ENCODE measurements around the gene CRYL1. TPM values are rescaled to one million over a fixed set of nuclear protein-coding genes. Genes with fewer than 3 reads are reported as not detected.

CRYL1 gene
- total RNA-seq, 1 experiment from 2014 or later: 0.20 TPM

DNA sequence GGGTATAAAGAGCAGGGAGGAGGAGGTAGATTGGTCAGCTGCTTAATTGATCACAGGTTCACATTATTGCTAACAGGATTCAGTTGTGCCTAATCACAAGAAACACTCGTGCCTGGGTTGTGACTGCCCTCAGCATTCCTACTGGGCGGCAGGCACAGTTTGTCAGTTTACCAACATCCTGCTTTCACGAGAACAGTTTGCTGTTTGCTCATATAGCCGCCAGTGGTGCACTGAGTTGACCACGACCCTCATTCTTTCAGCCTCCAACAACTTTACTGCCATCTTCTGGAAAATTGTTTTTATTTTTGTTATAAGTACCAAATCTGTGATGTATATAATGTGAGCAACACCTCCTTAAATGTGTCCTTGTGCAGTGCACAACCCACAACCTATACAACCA is 25.1 kb upstream of the CRYL1 start:
- no peaks in the 10 kb centered on the region for H3K9me3 ChIP-seq (replicated peaks)
- no peaks in the 10 kb centered on the region; the same call in 1 of the 2 replicates for H3K27me3 ChIP-seq
- H3K4me1 ChIP-seq: no peaks in the 10 kb centered on the region
- no peak overlapping the region for H3K4me3 ChIP-seq
- H3K36me3 ChIP-seq: no peaks in the 10 kb centered on the region
- H3K27ac ChIP-seq: no peak overlapping the region
- no peak for DNase-seq

DNA sequence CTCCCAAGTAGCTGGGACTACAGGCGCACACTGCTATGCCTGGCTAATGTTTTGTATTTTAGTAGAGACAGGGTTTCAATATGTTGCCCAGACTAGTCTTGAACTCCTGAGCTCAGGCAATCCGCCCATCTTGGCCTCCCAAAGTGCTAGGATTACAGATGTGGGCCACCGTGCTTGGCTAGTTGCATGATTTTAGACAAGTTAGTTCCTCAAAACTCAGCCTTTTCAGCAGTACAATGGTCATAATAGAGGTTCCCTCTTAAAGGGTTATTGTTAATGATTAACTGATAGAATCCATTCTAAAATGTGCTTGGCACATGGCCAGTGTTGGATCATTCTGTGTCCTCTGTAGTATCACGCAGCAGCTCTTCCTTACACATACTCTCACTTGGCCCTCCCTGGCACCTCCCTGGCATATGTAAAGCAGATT is 21.8 kb upstream of the CRYL1 start:
- Histone ChIP-seq H3K4me1 (no peaks in the 10 kb centered on the region), H3K9me3 (replicated peaks) (no peaks in the 10 kb centered on the region), H3K4me3 (no peak overlapping the region), H3K27ac (no peak overlapping the region), H3K36me3 (no peaks in the 10 kb centered on the region), H3K27me3 (no peaks in the 10 kb centered on the region)
- DNase-seq: no peak

DNA sequence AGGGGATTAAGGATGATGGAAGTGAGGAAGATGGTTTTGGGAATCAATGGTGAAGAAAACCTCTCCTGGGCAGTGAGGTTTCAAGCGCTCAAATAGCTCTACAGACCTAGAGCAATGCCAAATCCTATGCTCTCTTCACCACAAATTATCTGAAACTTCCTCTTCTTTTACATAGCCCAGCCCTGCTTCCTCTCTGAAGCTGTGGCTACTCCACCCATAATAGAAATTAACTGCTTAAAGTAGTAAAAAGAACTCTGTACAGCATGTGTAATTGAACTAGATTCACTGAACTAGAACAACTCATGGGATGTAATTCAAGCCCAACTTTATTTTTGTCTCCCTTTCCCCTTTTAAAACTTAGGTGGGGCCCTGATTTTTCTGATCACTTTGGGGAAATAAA is 20.9 kb upstream of the CRYL1 start:
- DNase-seq: no peak
- H3K4me1 ChIP-seq: no peaks in the 10 kb centered on the region
- H3K27ac ChIP-seq: no peak overlapping the region
- no peak overlapping the region for H3K4me3 ChIP-seq
- no peaks in the 10 kb centered on the region for H3K9me3 ChIP-seq (replicated peaks)
- no peaks in the 10 kb centered on the region for H3K27me3 ChIP-seq
- no peaks in the 10 kb centered on the region for H3K36me3 ChIP-seq

DNA sequence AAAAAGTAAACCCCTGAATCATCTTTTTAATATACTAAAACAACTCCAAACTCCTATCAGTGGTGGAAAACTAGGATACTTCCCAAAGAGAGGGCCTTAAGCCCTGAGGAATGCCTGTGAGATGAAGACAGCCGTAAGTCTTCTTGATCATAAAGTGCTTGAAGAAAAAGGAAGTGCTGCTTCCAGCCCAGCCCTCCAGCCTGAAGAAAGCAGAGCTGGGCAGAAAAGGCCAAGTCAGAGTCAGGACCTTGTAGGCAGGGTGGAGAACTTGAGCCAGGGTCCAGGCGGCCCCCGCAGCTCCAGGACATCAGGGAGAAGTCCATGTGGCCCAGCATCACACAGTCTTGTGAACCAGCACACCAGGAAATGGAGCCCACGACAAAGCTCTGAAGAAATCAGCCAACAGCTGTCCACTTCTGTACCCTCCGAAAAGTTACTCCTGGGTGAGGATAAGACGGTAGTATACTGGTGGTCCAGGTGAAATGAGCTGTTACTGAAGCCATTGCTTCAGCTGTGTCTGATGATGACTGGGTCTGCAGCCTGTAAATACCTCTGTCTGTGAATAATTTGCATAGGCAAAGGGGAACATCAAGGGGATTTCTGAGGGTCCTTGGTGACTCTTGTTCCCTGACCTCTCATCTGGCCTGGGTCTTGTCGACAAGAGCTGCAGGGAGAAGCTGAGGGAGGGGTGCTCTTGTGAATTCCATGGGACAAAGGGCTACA is 18.7 kb upstream of the CRYL1 start:
- no peak for DNase-seq
- no peak overlapping the region for H3K27ac ChIP-seq
- no peaks in the 10 kb centered on the region for H3K36me3 ChIP-seq
- no peaks in the 10 kb centered on the region for H3K27me3 ChIP-seq
- no peaks in the 10 kb centered on the region for H3K4me1 ChIP-seq
- H3K9me3 ChIP-seq (replicated peaks): no peaks in the 10 kb centered on the region
- no peak overlapping the region for H3K4me3 ChIP-seq

DNA sequence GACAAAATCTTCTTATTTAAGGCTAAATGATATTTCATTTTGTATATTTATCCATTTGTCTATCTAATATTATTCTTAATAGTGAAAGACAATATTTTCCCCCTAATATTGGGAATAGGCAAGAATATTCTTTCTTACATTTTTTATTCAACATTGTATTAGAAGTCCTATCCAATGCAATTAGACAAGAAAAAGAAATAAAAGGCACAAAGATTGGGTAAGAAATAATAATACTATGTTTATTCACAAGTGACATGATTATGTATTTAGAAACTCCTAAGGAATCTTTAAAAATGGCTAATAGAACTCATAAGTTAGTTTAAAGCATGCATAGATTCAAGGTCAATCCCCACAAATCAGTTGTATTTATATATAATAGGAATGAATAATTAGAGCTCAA is 11.3 kb upstream of the CRYL1 start:
- H3K9me3 ChIP-seq (replicated peaks): 0 out of 2 replicates have a peak, but pooled peaks cover 2% of the 10 kb centered on the region
- no peak overlapping the region for H3K27ac ChIP-seq
- no peaks in the 10 kb centered on the region for H3K36me3 ChIP-seq
- H3K4me1 ChIP-seq: no peaks in the 10 kb centered on the region
- DNase-seq: no peak
- H3K4me3 ChIP-seq: no peak overlapping the region
- H3K27me3 ChIP-seq: no peaks in the 10 kb centered on the region

DNA sequence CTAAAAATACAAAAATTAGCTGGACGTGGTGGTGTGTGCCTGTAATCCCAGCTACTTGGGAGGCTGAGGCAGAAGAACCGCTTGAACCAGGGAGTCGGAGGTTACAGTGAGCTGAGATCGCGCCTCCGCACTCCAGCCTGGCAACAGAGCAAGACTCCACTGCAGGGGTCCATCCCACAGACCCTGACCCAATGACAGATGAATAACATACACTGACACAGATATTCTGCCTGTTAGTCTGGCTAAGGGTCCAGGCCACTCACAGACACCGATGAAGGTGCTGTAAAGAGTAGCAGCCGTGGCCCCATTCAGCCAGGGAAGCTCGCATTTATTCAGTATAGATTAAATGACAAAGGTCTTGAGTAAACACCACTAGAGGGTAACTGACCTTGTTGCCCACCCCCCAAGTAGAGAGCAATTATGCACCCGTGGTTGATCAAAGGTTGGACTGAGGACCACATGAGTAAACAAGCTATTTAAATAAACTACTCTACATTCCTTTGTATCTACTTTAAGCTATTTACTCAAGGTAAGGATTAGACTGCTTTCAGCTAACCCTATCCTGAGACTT is 8.5 kb upstream of the CRYL1 start:
- Histone ChIP-seq H3K27me3 (no peaks in the 10 kb centered on the region), H3K4me1 (no peaks in the 10 kb centered on the region), H3K9me3 (replicated peaks) (0 out of 2 replicates have a peak, but pooled peaks cover 2% of the 10 kb centered on the region), H3K4me3 (no peak overlapping the region), H3K36me3 (no peaks in the 10 kb centered on the region), H3K27ac (no peak overlapping the region)
- DNase-seq: no peak

DNA sequence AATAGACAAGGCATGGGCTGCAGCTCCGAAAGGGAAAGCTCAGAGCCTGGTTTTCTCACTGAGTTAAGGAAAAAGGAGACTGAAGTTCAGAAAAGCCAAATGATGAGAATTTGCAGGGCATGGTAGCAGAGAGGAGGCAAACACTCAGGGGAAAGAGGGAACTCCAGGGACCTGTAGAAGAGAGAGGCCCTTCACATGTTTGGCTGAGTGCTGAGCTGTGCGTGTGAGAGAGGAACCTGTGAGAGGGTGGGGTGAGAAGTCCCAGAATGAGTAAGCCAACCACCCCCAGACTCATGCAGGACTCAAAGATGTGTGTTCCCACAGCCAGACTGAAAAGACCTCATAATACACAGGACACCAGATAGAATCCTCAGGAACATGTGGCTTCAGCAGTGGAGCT is 2.8 kb upstream of the CRYL1 start:
- H3K9me3 ChIP-seq (replicated peaks): no peaks in the 10 kb centered on the region
- no peaks in the 10 kb centered on the region for H3K27me3 ChIP-seq

DNA sequence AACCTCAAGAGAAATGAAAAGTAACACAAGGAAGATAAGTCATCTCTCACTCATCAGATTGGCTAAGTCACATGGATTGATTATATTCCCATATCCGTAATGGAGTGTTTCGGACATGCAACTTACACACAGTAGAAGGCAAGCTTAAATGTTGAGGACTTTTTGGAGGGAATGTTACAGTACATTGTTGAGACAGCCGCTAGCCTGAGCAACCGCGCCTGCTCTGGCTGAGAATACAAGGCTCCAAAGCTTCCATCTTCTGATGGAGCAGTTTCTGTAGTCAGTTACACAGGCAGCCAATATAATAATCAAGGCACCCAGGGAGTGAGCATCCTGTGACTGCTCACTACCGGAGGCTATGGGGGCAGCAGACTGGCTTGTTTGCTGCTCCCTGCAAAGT is 1.0 kb upstream of the CRYL1 start:
- DNase-seq: peak in 1 of 2 experiments; percentile 20
- Histone ChIP-seq H3K27ac (no peak overlapping the region), H3K9me3 (replicated peaks) (no peaks in the 10 kb centered on the region), H3K4me3 (peak overlapping the region; percentile 63; the same call in 1 of the 2 replicates), H3K36me3 (no peaks in the 10 kb centered on the region), H3K27me3 (no peaks in the 10 kb centered on the region), H3K4me1 (no peaks in the 10 kb centered on the region)

More for the DNA sequence above, 2.8 kb upstream of the CRYL1 start:
- Histone ChIP-seq H3K36me3 (no peaks in the 10 kb centered on the region), H3K4me1 (no peaks in the 10 kb centered on the region), H3K27ac (no peak overlapping the region), H3K4me3 (no peak overlapping the region)
- no peak for DNase-seq

DNA sequence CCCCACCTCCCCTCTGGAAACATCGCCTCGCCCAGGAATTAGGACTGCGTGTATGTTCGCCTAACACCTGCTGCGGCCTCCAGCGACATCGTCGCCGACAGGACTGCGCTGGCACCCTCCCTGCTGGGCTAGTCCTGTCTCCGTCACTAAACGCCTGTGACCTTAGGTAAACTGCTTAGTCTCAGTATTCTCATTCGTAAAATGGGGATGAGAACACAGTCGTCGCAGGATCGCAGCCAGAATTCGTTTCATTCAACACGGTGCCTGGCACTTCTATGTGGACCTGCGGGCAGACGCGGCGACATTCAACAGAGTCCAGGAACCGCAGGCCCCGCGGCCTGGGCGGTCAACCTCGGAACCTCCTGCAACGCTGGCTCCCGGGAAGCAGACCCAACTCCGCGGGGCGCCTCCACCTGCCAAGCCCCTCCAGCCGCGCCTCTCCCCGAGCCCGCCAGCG is 485 bp downstream of the CRYL1 start:
- Histone ChIP-seq H3K36me3 (no peaks in the 10 kb centered on the region), H3K4me3 (peak overlapping the region; percentile 63), H3K27me3 (no peaks in the 10 kb centered on the region), H3K4me1 (no peaks in the 10 kb centered on the region), H3K9me3 (replicated peaks) (no peaks in the 10 kb centered on the region), H3K27ac (no peak overlapping the region)
- DNase-seq: no peak

DNA sequence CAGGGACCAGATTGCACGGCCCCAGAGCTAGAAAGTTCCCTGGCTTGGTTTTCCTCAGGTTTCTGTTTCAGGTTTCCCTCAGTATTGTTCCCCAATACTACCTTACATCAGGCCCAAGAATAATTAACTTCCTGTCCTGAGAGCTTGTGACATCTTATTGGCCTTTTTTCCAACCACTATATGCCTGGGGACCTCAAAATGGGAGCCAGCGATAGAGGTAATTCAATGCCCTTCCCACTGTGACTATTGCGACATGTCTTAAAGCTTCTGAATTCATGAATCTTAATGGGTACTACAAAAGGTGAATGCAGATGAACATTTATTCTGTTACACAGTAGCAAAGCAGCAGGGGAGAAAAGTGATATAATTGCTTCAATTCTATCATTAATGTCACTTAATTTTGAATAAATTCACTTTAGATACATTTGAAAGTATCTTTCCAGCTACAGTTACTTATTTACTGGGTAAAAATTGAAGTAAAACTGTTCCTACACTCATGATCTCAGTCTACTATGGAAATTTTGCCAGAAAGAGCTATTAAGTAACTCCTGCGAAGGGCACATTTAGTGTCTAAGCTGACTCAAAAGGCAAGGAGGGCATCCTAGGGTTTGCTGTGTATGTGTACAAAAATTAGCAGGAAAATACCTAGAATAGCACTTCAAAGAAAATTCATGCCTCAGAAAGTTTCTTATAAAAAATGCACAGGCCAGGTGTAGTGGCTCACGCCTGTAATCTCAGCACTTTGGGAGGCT is 4.1 kb downstream of the CRYL1 start:
- Histone ChIP-seq H3K9me3 (replicated peaks) (no peaks in the 10 kb centered on the region), H3K36me3 (no peaks in the 10 kb centered on the region), H3K27ac (no peak overlapping the region), H3K4me1 (no peaks in the 10 kb centered on the region), H3K27me3 (no peaks in the 10 kb centered on the region), H3K4me3 (no peak overlapping the region)
- DNase-seq: no peak

DNA sequence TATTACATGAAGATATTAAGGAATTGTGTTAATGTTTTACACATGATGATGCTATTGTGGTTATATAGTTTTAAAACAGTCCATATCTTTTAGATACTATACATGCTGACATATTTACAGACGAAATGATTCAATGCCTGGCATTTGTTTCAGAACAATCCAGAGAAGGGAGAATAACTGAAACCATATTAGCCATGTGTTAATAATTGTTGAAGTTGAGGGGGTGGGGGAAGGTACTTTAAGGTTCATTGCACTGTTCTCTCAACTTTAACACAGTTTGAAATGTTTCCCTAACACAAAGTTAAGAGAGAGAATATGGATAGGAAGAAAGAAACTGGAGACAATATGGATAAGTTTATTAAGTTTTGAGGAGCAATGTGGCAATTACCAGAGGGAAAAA is 5.8 kb downstream of the CRYL1 start:
- no peak overlapping the region for H3K27ac ChIP-seq
- H3K4me3 ChIP-seq: no peak overlapping the region
- H3K9me3 ChIP-seq (replicated peaks): no peaks in the 10 kb centered on the region
- no peak for DNase-seq
- H3K36me3 ChIP-seq: no peaks in the 10 kb centered on the region
- H3K27me3 ChIP-seq: no peaks in the 10 kb centered on the region
- H3K4me1 ChIP-seq: no peaks in the 10 kb centered on the region

DNA sequence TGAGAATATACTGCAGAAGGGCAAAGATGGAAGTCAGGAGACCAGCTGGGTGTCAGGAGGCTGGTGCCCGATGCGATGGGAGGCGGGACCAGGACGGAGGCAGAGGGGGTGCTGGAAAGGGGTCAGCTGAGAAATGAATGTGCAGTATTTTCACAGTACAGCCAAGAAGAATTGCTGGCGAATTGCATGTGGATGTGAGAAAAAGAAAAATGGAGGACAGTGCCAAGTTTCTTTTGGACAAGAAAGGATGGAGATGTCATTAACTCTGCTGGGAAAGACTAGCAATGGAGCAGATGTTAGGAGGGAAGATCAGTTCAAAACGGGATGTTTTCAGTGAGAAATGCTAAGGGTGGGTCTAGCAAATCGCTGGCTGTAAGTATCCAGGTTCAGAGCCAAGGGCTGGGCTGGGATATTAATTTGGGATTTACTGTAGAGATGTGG is 7.0 kb downstream of the CRYL1 start:
- H3K4me1 ChIP-seq: no peaks in the 10 kb centered on the region
- no peak overlapping the region for H3K27ac ChIP-seq

DNA sequence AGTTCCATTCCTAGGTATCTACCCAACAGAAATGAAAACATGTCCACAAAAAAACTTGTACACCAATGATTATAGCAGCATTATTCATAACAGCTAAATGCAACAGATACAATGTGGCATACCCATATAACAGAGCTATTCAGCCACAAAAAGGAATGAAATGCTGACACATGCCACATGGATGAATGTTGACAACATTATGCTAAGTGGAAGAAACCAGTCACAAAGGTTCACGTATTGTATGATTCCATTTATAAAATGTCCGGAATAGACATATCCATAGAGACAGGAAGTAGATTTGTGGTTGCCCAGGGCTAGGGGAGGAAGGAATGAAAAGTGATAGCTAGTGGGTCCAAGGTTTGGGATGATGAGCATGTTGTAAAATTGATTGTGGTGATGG is 10.8 kb downstream of the CRYL1 start:
- H3K36me3 ChIP-seq: no peaks in the 10 kb centered on the region
- no peak overlapping the region for H3K27ac ChIP-seq
- no peak for DNase-seq
- H3K9me3 ChIP-seq (replicated peaks): no peaks in the 10 kb centered on the region
- H3K4me1 ChIP-seq: peaks cover 4% of the 10 kb centered on the region; the same call in 1 of the 2 replicates
- H3K4me3 ChIP-seq: no peak overlapping the region
- H3K27me3 ChIP-seq: no peaks in the 10 kb centered on the region

More for the DNA sequence above, 7.0 kb downstream of the CRYL1 start:
- no peak for DNase-seq
- Histone ChIP-seq H3K4me3 (no peak overlapping the region), H3K9me3 (replicated peaks) (no peaks in the 10 kb centered on the region), H3K27me3 (no peaks in the 10 kb centered on the region), H3K36me3 (no peaks in the 10 kb centered on the region)

DNA sequence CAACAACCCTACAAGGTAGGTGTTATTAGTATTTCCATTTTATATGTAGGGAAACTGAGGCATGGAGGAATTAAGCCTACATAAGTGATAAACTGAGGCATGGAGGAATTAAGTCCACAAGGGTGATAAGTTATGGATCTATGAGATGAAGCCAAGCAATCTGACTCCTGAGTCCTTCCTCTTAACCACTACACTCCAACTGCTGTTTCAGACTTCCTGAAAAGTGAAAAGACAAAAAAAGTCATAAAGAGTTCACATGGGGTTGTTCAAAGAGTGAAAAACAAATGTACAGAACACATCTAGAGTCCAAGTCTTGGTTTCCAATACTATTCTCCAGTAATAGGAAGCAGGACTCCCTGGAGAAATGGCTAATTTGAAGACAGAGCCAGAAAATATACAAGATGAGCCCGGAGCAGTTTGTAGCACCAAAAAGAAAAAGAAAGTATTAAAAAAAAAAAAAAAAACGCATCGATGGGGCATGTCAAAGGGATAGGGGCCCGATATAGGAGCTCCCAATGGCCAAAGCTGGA is 12.1 kb downstream of the CRYL1 start:
- Histone ChIP-seq H3K27ac (no peak overlapping the region), H3K27me3 (no peaks in the 10 kb centered on the region), H3K4me3 (no peak overlapping the region), H3K36me3 (no peaks in the 10 kb centered on the region), H3K9me3 (replicated peaks) (no peaks in the 10 kb centered on the region), H3K4me1 (peaks cover 4% of the 10 kb centered on the region; the same call in 1 of the 2 replicates)
- no peak for DNase-seq

All from SJCRH30 (cell line).